Choroid plexus epithelial cell (primary cell): ENCODE data around the gene ITPR1.

Source experiments
- DNase-seq: peaks from one replicate; pipeline ENCODE4 v3.0.0-alpha.2; 2010; ENCODE audit warnings: low read depth
- H3K4me3 ChIP-seq: 2 replicates; pipeline ENCODE4 v1.5.1; 2011; ENCODE audit warnings: low read depth, mild to moderate bottlenecking, control low read depth, low read length, moderate library complexity
- CTCF ChIP-seq: conservative IDR thresholded peaks from 2 replicates; pipeline ENCODE4 v1.5.1; 2011; ENCODE audit warnings: low read depth, mild to moderate bottlenecking, control low read depth, inconsistent platforms, low read length, moderate library complexity

The ITPR1 gene

GRCh38 chr3:4690277-4690676 is 197.1 kb downstream of the ITPR1 start:
- TF ChIP-seq CTCF = no peak
- no peak for DNase-seq
- no peak overlapping the region for H3K4me3 ChIP-seq

GRCh38 chr3:4693620-4694019 is 200.5 kb downstream of the ITPR1 start:
- no peak for TF ChIP-seq CTCF
- H3K4me3 ChIP-seq = no peak overlapping the region
- no peak for DNase-seq

- TF ChIP-seq CTCF = no peak
- no peak overlapping the region for H3K4me3 ChIP-seq
- DNase-seq = no peak
Measured at GRCh38 chr3:4695846-4696245, 202.7 kb downstream of the ITPR1 start.

GRCh38 chr3:4696266-4696665 is 203.1 kb downstream of the ITPR1 start:
- H3K4me3 ChIP-seq = no peak overlapping the region
- DNase-seq = no peak
- TF ChIP-seq CTCF = no peak

GRCh38 chr3:4698125-4698821 is 205.1 kb downstream of the ITPR1 start:
- TF ChIP-seq CTCF = no peak
- no peak overlapping the region for H3K4me3 ChIP-seq
- no peak for DNase-seq

- no peak for TF ChIP-seq CTCF
- DNase-seq = no peak
Measured at GRCh38 chr3:4703054-4703480, 209.9 kb downstream of the ITPR1 start.

GRCh38 chr3:4704552-4704951 is 211.4 kb downstream of the ITPR1 start:
- no peak overlapping the region for H3K4me3 ChIP-seq
- DNase-seq = no peak
- TF ChIP-seq CTCF = no peak

More at GRCh38 chr3:4703054-4703480, 209.9 kb downstream of the ITPR1 start:
- no peak overlapping the region for H3K4me3 ChIP-seq
